ENCODE data around the gene BEND6.
"Not testable (repeated sequence)": the region's sequence is repeated elsewhere in the genome, so short reads cannot be mapped to it uniquely, and the experiment has no call there.

BEND6 gene

DNA sequence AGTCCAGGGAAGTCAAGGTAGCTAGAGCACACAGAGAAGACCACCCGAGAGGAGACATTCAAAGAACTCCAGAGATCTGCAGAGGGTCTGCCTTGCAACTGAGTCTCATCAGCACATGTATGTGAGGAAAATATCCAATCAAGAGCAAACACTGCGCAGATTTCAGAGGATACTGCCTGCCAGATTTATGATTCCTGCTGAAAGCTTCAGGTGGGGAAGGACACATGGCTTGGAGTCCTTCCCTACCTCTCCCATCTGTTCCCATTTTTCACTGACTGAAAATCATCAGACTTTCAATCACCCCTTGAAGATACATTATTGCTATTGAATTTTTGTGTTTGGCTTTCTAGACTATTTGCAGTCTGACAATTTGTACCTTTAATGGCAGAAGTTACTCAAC lies 84.0 kb downstream of the BEND6 start:
- DNase-seq = no peak

DNA sequence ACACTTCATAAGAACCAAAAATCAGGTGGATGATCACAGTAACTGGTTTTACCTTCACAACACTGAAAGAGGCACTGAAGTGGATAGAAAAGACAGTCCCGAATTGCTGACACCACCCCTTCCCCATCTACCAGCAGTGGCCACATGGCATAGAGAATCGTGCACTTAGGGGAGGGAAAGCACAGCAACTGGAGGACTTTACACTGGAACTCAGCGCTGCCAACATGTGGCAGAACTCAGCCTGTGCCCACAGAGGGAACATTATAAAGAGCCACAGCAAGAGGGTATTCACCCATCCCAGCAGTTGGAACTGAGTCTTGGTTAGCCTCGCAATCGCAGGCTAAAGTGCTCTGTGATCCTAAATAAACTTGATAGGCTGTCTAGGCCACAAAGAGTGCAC lies 85.1 kb downstream of the BEND6 start:
- DNase-seq = no peak

DNA sequence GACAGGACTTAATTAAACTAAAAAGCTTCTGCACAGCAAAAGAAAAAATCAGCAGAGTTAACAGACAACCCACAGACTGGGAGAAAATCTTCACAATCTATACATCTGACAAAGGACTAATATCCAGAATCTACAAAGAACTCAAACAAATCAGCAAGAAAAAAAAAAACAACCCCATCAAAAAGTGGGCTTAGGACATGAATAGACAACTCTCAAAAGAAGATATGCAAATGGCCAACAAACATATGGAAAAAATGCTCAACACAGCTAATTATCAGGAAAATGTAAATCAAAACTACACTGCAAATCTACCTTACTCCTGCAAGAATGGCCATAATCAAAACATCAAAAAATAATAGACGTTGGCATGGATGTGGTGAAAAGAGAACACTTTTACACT lies 89.2 kb downstream of the BEND6 start:
- DNase-seq = not testable (repeated sequence)

DNA sequence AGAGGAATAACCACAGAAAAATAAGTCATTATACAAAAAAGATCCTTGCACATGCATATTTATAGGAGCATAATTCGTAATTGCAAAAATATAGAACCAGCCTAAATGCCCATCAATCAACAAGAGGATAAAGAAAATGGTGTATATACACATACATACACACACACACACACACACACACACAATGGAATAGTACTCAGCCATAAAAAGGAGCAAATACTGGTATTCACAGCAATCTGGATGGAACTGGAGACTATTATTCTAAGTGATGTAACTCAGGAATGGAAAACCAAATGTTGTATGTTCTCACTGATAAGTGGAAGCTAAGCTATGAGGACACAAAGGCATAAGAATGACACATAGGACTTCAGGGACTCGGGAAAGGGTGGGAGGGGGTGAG lies 89.7 kb downstream of the BEND6 start:
- DNase-seq = no peak

DNA sequence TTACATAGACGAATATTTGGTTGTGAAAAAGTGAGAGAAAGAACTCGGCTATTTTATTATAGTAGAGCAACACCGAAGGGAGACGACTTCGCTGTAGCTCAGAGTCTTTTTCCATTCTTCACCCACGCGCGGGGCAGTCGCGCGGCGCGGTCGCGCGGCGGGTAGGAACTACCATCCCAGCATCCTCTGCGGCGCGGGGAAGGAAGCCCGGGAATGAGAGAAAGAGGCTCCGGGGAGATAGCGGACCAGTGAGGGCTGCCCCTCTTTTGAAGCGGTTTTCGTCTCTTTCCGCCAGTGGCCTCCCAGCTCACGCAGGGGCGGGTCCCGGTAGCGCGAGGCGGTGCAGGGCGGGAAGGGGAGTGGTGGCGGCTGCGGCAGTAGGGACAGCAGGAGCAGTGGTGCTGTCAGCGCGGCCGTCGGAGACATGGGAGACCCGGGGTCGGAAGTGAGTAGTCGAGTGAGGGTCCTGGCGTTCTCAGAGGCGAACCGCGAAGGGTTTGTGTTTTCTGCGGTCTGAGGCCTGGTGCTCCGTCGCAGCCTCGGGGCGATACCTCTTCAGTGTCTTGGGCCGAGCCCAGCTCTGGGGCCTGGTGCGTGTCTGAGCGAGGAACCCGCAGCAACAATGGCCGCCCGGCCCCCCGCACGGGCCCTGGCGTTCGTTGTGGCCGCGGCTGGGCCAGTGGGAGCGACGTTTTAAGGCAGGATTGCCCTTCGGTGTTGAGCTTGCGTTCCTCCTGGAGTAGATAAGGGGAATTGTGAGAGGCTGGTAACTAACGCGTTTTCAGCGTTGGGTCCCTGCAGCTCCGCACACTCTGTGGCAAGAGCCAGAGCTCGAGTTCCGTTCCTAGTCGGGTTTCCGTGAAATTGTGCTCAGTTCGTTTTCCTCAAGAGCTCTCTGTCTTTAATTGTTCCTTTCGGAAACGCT lies 91.7 kb downstream of the BEND6 start, which contains the start of gene KIAA1586:
Gene KIAA1586, plus strand, starts transcription at position 362 of the 925 bp plus-strand sequence. Its CDS starts 63 bp downstream, at position 425.
- peak; percentile 89 to 90 for DNase-seq

DNA sequence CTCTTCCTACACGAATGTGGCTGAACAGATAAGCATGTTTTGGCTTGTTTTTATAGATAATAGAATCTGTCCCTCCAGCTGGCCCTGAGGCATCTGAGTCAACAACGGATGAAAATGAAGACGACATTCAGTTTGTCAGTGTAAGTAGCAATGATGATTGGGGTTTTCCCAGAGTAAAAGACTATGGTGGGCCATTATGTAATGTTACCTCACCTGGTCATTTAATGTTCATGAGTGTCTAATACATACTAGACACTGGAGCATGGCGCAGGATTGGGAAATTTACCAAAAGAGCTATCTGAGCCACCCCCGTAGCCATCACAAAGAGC lies 92.3 kb downstream of the BEND6 start:
- not testable (repeated sequence) for DNase-seq

DNA sequence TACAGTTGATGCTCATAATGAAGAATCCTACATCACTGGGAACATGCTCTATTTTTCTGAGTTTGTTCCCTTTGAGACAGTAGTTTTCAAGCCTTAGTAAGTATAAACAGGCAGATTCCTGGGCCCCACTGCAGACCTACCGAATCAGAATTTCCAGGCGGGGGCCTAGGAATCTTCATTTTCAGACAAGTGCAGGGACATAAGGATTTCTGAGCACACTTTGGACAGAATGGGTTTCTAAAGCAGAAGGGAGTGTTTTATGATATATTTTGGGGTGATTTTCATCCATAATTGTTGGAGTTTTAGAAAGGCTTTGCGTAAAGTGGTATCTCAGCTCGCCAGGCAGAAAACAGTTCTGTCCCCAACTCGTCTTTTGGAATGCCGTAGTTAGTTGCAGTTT lies 93.0 kb downstream of the BEND6 start:
- not testable (repeated sequence) for DNase-seq

DNA sequence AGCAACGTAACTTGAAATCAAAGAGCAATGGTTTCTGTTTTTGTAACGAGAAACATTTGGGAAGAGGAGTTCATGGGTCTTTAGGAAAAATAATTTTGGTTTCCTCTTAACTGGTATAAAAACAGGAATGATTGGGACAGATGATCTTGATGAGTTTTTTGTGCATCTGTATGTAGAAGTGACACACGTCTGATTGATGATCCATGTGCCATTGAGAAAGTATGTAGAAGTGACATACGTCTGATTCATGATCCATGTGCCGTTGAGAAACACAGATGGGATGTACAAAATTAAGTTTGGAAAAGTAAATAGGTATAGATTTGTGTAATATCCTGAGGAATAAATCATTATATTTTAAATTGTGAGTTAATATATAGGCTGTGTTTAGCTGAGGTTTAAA lies 93.7 kb downstream of the BEND6 start:
- DNase-seq = no peak

DNA sequence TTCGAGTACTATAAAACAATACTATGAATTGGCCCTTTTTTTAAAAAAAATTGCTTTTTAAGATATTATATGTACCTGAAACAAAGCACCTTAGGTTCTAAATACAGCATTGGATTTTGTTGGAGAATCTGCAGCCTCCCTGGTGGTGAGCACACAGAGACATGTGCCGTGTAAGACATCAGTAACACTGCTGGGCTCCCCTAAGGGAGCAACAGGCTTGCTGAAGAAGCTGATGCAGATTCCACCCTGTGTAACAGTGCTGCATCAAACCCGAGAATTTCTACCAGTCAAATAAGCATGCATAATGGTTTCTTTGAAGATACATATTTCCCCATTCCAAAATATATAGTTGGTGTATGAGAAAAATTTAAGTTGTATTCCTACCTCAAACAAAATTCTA lies 108.9 kb downstream of the BEND6 start:
- no peak for DNase-seq

DNA sequence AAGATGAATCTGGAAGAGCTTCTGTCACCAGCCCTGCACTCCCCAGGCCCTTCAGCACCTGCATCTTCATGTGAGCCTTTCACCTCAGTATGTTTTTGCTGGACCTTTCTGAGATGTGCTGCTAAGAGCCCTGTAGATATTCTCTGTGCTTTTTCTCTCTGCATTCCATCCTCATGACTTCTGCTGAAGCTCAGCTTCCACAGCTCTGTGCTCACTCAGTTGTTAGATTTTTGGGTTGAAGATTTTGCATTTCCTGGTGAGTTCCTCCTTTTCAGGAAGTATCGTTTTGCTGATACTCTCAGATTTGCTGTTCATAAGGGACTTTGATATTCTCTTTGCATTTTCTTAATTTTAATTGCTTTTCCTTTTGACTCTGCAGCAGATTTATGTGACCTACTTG lies 109.9 kb downstream of the BEND6 start:
- DNase-seq = no peak

DNA sequence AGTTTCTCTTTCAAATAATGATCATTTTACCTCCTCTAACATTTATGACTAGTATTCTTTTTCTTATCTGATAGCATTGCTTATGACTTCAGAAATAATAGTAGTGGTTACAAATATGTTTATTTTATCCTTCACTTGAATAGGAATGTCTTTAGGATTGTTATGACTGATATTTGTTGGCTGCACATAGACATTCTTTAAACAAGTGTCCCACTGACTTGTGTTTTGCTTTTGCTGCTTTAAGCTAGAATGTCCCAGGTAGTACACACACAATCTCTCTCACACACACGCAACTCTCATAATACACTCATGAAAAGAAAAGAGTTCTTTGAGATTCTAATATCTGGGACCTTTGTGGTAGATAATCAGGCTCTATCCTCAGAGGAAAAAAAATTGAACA lies 113.2 kb downstream of the BEND6 start:
- no peak for DNase-seq

DNA sequence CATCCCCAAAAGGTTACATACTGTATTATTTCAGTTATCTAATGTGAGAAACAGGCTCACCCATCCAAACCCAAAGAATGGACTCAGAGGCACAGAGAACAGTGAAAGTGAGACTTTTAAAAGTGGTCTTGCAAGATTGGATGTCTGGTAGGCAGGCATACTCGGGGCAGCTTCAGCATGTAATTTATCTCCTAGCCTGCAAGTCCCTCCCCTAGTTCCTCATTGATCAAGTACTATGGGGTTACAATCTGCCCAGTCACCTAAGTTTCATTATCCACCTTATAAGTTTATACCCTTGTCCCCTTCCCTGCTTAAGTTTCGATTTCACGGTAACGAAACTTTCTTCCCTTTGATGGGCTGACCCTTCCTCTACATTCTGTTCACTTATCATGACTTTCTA lies 114.3 kb downstream of the BEND6 start:
- DNase-seq = no peak

DNA sequence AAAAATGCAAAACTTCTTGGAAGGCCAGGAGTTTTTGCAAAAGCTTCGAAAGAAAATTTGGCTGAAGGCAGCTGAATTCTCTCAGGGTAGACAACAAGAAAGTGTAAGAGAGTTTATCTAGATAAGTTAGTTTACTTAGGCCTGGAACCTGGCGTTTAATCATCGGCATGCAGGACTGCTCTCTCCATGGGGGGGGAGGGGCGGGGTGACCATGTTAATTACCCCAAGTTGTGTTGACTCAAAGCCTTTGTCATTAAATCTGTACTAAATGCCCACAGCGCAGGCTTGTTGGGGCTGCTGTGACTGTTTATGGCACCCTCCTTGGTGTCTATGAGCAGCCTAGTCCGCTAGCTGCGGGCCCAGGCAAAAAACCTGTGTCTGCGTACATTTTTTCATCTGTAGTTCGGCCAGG lies 115.0 kb downstream of the BEND6 start:
- DNase-seq = no peak

DNA sequence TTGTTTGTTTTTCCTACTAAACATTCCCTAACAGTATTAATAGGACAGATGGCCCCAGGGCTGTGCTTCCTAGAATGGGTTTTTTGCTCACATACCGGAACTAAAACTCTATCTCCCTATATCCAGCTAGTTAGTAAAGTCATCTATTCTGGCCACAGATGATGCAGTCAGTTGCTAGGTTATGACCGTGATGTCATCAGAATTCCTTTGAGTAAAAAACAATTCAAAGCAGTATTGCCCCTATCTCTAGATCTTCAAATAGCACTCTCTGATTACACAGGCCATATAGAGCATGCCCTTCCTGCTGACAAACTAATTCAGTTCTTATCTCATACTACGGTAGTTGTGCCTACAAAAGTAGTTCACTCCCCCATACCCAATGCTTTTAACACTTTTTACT lies 117.2 kb downstream of the BEND6 start:
- no peak for DNase-seq

DNA sequence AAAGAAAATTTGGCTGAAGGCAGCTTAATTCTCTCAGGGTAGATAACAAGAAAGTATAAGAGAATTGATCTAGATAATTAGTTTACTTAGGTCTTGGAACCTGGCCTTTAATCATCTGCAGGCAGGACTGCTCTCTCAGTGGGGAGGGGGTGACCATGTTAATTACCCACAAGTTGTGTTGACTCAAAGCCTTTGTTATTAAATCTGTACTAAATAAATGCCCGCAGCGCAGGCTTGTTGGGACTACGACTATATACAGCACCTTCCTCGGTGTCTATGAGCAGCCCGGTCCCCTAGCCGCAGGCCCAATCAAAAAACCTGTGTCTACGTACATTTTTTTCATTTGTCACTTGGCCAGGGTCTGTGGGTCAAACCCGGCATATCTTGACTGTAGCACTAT lies 119.5 kb downstream of the BEND6 start:
- no peak for DNase-seq

DNA sequence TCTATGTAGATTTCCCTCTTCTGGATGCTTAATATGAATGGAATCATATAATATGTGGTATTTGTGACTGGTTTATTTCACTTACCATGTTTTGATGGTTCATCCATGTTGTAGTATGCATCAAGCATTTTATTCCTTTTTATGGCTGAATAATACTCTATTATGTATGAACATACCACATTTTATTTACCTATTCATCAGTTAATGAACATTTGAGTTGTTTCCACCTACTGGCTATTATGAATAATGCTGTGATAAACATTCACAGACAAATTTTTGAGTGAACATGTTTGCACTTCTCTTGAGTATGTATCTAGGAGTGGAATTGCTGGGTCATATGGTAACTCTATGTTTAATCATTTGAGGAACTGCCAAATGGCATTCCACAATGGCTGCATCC lies 120.2 kb downstream of the BEND6 start:
- no peak for DNase-seq
